Activated CD4-positive, alpha-beta T cell treated with anti-CD3 and anti-CD28 coated beads, Interleukin-2, Interleukin-6, amounts not matched to agents 100 ng/mL and 50 ng/mL, durations not matched to agents 16 hours and 8 hours (primary cell): Measurements from ENCODE around the gene PRDM15.

Experiments
- DNase-seq: peaks from one replicate; pipeline ENCODE4 v3.0.0-alpha.2; 2020

The PRDM15 gene

DNA sequence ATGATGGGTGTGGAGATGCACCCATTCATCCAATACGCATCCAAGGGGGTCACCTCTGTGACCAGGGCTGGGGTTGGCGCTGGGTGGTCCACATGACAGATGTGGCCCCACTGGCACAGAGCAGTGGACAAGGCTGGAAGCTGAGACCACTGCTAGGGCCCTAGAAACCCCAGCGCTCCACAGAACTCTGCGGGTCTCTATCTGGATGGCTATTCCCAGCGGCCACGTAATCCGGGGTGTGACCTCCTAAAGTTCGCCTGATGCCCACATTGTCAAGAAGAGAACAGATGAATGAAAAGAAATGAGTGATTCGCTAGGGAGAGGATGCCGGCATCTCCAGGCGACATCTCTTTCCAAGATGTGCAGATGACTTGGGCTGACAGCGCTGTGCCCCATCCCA, 55.2 kb downstream of the PRDM15 start:
- no peak for DNase-seq

DNA sequence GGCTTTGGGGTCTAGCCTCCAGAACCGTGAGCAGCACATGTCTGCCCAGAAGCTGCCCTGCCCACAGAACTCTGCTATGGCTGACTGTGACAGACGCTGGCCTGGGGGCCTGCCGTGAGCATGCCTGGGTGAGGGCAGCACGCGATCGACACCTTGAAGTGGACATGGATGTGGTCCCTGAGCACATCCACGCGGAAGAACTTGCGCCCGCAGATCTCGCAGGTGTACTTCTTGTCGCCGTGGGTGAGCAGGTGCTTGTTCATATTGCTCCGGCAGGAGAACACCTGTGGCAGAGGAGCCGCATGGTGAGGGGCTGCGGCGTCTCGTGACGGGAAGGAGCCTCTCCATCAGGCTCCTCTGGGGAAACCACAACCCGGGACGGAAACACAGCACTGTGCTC, 56.0 kb downstream of the PRDM15 start:
- no peak for DNase-seq

DNA sequence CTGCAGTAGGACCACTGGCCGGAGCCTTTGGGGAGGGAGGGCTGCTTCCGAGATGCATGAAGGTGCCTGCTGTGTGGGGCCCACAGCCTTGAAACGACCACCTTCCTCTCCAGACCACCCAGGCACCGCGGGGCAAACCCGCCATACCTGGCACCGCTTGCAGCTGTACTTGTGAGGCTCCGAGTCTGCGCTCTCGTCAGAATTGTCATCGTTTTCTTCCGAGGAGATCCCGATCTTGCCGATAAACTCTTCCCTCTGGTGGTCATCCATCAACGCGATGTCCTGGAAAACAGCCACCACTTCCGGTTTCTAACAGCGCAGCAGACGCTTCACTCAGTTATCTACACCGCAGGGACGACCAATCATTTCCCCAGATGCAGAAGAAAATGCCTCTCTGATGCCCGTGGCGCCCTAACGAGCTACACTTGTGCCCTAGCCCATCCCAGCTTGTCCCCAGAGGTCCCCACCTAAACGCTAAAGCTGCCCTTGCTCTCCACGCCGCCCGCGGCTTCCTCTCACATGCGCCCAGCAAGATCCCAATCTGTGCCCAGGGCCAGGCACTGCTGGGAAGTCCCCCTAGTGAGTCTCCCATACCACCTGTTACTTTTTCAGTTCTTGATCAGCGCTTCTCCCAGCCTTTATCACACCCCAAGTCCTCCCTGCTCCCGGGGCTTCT, 57.2 kb downstream of the PRDM15 start:
- no peak for DNase-seq

DNA sequence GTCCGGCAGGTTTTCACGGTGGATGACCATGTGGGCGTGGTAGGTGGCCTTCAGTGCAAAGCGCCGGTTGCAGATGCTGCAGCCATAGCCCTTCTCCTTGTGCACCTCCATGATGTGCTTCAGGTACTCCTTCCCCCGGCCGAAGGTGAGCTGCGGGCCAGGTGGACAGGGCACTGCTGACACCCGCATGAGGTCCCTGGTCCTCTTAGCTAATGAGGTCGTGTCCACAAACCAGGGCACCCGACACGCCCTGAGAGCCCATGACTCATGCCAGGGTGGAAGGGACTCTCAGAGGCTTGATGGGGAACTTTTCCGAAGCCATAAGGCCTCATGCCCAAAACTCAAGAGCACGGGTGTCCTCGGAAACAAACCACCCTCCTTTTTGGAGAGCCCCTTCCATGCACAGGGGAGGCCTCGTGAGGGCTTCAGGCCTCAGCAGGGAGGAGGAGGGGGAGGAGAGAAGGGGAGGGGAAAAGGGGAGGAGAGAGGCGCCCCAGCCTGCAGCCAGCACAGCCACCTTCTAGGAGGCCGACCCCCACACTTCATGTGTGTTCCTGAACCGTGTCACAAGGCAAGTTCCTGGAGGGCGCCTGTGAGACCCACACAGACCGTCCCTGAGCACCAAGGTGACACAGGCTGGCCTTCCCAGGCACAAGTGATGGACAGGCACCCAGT, 57.9 kb downstream of the PRDM15 start:
- DNase-seq, result no peak

DNA sequence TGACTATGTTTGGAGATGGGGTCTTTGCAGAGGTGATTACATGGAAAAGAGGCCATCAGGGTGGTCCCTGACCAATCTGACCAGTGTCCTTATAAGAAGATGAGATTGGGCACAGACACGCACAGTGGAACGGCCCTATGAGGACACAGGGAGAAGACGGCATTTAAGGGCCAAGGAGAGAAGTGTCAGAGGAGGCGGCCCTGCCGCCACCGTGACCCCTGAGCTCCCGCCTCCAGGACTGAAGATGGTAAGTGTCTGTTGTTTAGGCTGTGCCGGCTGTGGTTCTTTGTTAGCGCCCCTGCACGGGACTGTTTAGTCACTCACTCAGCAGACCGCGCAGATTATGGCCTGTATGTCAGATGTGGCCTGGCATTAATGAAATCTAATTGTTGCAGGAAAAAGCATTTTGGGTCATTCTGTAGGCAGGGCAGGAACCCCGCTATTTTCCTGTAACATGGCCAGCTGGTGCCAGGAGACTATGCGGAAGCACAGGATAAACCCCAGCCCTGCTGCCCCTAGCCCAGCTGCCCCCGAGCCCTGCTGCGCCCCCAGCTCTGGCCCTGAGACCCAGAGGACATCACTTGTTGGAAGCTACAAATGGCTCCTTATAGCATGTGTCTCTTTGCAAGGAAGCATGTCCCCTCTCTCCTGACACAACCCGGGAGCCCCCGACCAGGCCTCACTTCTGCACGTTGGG, 58.6 kb downstream of the PRDM15 start:
- DNase-seq, result no peak

DNA sequence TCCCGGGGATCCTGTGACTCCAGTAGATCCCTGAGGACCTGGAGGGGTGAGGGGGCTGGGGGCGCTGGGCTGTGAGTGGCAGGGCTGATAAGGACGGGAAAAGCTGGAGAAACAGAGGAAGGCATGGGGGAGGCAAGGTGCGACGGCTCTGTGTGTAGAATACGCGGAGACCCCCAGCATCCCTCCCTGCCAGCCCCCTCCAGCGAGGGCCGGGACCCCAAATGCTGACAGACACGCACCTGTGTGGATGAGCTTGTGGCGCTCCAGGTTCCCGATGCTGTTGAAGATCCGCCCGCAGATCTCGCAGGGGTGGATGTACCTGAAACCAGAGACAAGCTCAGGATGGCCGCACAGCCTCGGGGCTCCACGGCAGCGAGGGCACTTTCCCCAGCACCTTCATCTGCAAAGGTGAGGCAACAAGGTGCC, 59.3 kb downstream of the PRDM15 start:
- no peak for DNase-seq

DNA sequence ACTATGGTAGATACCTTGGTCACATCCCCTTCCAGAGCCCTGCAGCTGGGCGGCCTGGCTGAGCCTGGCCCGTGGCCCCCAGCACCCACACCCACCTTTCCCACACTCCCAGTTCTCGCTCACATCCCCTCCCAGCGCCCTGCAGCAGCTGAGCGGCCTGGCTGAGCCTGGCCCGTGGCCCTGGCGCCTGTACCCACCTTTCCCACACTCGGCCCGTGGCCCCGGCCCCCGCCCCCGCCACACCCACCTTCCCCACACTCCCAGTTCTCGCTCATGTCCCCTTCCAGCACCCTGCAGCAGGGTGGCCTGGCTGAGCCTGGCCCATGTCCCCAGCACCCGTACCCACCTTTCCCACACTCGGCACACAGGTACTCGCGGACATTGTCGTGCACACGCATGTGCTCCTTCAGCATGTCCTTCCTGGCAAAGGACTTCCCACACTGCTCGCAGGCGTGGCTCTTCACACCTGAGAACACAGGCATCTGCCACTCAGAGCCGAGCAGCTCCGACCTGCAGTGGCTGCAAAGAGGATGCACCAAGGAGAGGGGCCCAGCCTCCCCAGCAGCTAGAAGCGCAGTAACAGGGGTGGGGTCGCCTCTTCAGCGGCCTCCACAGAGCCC, 59.8 kb downstream of the PRDM15 start:
- DNase-seq, result no peak

DNA sequence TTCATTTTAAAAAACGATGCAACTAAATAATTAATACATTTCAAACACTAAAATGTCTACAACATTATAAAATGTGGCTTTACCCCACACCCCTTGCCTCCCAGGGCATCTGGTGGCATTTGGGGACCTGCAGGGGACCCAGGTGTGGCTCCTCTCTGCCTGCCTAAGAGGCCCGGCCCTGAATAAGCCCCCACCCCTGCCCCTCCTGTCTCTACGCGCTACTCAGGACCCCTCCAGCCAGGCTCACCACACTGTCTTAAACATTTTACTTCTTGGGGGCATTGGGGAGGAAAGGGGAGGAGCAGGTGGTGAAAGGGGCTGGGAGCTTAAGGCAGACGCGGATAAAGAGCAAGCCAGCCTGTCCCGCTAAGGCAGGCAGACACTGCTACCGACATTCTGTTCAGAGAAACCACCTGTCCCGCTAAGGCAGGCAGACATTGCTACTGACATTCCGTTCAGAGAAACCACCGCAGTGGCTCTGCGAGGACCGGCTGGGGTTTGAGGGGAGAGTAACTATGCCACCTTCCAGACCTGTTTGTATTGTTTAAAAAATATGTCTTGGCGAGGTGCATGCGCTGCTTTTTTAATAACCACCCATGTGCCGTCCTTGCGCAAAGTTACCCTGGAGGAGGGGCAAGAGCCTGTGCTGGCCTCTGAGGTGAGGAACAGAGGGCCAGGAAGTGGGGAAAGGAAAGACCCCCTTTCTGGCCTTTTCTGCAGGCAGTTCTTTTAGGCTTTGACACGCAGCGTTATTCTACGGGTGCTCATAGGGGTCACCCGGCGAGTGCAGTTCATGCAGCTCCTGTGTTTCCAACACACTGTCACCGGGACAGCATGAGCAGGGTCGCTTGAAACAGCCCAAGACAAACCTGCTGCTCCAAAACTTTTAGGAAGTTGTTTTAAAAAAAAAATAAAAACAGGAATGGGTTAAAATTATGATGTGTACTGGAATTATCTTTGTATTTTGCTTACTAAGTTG, 61.0 kb downstream of the PRDM15 start:
- DNase-seq, result no peak

DNA sequence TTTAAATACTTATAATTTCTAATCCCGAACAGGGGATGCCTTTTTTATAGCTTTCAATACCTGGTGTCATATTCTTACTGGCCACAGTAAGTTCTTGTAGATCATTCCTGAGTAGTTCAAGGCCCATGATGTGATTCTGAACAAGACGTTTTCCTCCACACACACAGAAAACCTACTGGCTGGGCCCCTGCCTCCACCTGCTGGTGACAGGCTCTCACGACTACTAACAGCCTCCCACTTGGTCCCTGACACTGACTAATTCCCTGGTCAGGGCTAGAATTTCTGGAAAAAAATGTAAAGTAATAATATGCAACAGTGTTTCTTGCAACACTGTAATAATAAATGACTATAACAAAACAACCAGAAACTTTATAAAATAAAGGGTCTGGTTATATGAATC, 61.9 kb downstream of the PRDM15 start:
- DNase-seq, result peak; percentile 47

DNA sequence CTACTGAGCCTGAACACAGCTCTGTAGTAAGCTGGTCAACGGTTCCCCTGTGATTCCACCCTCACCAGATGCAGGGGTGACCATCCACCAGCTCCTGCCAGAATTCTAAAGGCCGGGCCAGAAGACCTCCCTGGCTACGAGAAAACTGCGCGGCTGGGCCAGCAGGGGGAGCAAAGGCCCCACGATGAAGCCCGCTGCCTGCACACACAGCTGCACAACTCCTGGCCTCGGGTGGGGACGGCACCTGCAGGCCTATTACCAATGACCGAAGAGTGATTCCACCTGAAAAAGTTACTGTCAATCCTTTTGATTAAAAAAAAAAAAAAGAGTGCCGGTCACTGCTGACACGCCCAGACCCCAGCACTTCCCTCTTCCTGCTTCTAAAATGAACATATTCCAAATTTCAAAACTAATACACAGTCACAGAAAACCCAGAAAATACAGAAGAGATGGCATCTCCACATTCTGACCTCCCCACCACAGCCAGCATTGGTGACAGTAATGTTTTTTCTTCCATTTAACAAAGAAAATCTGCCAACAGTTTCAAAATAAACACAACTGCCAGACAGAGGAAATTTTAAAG, 62.5 kb downstream of the PRDM15 start:
- peak; percentile 64 for DNase-seq

DNA sequence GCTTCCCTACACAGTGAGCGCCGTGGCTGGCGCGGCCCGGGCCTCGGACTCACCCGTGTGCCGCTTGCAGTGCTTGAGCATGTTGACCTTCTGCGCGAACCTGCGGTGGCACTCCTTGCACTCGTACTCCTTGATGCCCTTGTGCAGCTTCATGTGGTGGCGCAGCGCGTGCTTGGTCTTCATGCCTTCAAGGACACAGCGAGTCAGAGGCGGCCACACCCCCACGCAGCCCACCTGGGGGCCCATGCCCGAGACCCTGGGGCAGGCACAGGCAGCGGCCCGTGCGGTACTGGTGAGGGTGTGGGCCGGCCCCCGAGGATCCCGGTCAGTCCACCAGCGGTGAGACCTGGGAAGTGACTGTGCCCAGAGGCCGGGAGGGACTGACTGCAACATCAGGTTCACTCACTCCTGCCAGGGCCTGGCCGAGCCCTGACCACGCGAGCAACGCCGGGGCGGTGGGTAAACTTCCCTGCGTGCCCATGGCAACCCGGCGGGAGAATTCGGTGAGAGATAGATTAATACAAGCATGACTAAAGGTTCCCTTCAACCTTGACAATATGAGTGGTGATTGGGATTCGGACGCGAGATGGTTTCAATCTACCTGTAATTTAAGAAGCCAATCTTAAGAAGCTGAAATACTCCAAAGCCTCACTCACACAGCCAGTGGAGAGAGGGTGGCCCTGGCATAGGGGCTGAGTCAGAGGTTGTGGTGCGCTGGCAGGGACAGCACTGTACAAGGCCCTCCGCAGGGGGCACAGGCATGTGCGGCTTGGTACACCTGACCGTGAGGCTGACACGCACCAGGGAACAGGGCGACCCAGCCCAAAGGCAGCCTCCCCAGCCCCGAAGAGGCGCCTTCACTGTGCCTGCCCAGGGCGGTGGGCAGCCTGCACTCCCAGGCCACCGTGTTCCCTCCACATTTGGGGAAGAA, 63.2 kb downstream of the PRDM15 start:
- no peak for DNase-seq

DNA sequence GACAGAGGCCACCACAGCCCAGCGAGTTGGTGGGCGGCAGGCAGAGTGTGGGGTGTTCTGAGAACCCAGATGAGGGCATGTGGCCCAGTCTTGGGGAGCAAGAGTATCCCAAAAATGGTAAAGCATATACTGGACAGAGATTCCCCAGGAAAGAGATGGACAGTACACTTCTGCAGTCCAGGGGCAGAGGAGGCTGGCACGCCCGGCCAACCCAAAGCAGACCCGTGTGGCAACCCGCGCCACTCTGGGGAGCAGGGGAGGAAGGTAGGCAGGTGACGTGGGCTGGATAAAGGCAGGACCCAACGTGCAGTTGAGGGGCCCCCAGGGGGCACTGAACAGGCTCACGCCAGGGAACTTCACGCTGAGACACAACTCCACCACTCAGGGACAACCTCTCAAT, 65.9 kb downstream of the PRDM15 start:
- no peak for DNase-seq

DNA sequence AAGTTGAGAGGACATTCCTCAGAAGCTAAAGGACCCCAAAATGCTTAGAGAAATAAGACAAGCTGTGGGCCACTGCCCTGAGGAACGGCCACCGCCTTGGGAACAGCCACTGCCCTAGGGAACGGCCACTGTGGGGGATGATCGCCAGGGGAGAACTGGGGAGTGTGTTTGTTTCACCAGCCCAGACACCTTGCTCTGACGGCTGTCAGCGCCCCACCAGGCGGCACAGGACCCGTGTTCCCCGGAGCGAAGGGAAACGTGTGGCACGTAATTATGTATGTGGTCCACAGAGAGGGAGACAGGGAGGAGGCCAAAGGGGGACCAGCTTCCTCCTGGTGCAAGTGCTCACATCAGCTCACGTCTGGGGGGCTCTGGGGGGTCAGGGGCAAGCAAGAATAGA, 66.5 kb downstream of the PRDM15 start:
- DNase-seq, result no peak

DNA sequence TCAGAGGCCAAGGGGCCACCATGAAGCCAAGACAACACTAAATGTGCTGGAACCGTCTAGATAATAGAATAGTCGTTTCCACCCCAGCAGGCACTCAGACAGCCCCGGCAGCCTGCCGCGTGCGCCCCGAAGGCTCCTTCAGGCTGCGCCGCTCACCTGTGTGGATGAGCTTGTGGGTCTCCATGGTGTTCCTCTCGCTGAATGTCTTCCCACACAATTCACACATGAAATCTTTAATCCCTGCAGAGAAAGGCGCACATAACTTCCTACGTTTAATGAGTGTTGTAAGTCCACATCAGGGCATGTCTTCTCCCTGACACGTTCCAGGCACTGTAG, 68.6 kb downstream of the PRDM15 start:
- DNase-seq, result no peak

DNA sequence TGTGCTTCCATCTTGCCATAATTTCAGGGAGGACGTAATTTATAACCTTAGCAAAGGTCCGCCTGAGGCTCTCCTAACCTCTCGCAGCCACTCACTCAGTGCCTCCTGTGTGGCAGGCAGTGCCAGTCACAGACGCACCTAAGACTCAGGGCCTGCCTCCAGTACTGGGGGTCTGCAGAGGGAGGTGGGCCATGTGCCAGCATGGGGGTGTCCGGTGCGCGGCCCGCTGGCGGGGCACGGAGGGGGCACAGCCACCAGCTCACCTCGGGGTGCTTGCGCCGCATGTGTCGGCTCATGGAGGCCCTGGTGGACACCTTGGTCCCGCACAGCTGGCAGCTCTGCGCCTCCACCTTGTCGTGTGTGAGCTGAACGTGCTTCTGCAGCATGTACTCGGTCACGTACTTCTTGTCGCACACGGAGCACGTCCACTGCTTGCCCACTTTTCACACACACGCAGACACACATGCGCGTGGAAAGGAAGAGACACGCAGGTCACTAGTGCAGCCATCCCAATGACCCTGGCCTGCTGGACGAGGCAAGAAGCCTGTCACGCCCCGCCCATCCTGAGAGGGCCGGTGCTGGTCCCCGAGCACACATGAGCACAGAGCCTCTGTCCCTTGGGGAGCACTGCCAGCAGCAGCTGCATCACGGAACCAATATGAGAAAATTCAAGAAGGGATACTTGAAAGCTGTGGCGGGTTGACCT, 69.1 kb downstream of the PRDM15 start:
- no peak for DNase-seq

DNA sequence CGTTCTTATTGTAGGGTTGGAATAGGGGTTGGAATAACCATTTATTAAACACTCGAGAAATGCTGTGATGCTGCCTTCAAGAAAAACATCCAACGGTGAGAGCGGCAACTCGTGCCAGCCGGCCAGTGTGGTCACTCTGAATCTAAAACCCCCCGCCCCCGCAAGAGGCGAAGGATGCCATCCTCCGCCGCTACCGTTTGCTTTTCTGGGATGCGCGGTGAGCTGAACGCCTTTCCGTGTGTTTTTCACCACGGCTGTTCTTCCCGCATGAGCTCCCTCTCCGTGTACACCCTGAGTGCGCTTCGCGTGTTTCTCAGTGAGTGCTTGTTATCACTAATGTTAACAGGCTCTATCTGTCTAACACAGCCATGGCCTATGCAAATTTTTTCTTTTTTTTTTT, 70.3 kb downstream of the PRDM15 start:
- no peak for DNase-seq

DNA sequence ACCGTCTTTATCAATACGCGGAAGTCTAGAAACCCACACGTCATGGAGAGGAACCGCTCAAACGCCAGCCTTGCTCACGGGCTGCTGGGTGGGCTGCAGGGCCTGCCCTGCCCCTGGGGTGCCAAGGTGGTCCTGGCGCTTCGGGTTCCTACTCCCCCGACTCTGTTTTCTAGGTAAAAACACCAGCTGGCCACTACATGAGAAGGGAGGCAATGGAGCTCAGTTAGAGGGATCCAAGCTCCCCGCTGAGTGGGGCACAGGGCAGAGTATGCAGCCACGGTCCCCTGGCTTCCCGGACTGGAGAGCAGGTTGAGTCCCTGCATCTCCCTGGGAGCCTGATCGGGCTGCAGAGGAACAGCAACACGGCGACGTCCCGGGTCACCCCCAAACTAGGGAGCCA, 71.0 kb downstream of the PRDM15 start:
- no peak for DNase-seq

DNA sequence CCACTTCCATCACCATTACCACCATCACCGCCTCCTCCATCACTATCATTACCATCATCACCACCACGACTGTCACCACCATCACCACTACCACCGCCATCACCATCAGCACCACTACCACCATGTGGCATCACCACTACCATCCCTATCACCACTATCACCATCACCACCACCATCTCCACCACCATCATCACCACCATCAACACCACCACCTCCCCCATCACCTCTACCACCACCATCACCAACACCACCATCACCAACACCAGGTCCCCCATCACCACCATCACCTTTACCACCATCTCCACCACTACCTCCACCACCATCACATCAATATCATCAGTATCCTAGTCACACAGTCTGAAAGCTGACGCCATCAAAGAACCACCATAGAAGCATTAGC, 72.4 kb downstream of the PRDM15 start:
- no peak for DNase-seq

DNA sequence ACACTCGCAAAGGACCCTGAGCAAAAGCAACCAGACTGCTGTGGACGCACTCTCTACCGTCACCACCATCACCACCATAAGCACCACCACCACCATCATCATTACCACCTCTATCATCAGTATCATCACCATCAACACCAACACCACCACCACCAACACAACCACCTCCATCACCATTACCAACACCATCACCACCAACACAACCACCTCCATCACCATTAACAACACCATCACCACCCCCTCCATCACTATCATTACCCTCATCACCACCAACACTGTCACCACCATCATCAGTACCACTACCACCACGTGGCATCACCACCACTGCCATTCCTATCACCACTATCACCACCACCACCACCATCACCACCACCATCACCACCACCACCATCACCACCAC, 73.5 kb downstream of the PRDM15 start:
- no peak for DNase-seq

DNA sequence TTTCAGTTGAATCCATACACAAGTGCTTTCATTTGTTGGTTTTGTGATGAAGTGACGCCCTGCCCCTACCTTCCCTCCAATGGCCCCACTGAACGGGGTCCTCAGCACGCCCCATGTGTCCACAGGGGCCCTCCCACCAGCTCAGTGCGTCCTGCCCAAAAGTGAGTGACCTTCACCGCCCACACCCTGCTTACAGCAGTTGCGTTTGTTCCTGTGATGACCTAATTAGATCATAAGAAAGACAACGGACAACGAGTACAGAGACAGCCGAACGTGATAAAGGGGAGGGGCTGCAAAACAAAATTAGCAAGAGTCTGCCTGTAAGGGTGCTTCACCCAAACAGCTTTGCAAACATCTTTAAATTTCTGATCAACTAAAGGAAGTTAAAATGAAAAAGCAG, 74.1 kb downstream of the PRDM15 start:
- DNase-seq, result no peak

DNA sequence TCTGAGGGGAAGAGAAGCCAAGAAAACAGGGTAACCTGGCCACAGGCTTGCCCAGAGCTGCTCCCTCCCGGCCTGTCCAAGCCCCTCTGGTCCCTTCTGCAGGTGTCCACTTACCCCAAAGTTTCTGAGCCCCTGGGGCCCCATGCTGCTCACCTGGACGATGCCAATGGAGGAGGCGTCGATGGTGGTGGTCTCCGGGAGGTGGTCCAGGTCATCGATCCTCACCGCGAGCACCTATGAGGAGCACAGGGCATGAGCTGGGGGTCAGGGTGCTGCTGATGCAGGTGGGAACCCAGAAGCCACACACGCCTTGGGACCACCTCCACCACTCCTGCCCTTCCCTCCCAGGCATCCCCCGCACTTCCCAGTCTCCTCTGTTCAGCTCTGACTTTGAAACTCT, 74.8 kb downstream of the PRDM15 start:
- DNase-seq, result no peak
